GM12892 (cell line): ENCODE measurements around the gene ATG2B.

Experiments used
- POLR2A ChIP-seq: IDR thresholded peaks from 2 replicates; pipeline ENCODE4 v1.6.1; 2011; ENCODE audit warnings: low read depth, low read length, control low read depth
- POLR2AphosphoS5 ChIP-seq: IDR thresholded peaks from 2 replicates; pipeline ENCODE4 v1.6.1; 2011; ENCODE audit warnings: low read depth, low read length, control low read depth
- TAF1 ChIP-seq: IDR thresholded peaks from 2 replicates; pipeline ENCODE4 v1.6.1; 2011; ENCODE audit warnings: low read depth, mild to moderate bottlenecking, control low read depth, low read length, borderline replicate concordance

- TF ChIP-seq POLR2AphosphoS5 (no peak), TAF1 (no peak), POLR2A (no peak)
Observed at GRCh38 chr14:96280104-96280503, 83.0 kb downstream of the ATG2B start.
